GM18508 (cell line): ENCODE data around the gene RNF157.
"Not testable (repeated sequence)": the region's sequence is repeated elsewhere in the genome, so short reads cannot be mapped to it uniquely, and the experiment has no call there.

ENCODE experiments used
- ATAC-seq: cut with Tn5 transposase; IDR thresholded peaks from one replicate; pipeline ENCODE4 v1.9.1; 2021; ENCODE audit warnings: moderate number of reproducible peaks; ENCODE audit not compliant: insufficient read depth, unreplicated experiment

RNF157 gene

DNA sequence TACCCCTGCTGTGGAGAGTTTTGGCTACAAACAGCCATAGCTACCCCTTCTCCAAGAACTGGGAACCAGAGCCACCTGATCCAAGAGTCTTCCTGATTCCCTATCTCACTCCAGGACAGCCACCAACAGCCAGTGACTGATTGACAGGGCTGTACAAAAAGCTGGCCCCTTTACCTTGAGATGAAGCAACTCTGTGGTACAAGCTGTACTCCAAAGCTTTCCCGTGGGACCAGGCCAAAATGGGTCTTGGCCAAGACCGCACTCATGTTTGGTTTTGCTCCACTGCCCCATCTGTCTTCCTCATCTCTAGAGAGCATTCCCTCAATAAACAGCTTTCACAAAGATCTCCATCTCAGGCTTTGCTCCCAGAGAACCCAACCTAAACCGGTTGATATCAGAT is 43.6 kb downstream of the RNF157 start:
- ATAC-seq, result no peak

DNA sequence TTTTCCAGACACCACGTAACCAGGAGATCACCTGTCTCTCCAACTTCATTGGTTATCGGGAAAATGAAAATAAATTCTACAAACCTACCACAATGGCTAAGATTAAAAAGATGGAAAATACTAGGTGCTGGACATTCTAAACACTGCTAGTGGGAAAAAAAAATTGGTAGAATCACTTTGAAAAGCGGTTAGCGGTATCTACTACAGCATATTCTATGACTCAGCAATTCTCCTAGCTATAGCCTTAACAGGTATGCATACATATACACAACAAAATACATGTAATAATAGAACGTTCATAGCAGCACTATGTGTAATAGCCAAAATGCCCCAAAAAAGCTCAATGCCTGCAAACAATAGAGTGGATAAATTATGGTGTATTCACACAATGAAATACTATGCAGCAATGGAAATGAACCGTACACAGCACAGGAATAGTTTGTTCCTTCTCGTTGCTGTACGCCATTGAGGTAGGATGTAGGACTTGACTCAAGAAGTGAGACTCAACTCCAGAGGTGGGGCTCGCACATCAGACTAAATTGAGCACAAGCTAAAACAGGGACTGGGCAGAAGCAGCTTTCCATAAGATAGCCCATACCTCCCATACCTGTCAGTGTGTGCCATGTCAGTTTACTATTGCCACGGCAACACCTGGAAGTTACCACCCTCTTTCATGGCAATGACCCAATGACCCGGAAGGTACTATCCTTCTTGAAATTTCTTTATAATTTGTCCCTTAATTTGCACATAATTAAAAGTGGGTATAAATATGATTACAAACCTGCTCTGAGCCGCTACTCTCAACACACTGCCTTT is 44.8 kb downstream of the RNF157 start:
- ATAC-seq, result no peak

DNA sequence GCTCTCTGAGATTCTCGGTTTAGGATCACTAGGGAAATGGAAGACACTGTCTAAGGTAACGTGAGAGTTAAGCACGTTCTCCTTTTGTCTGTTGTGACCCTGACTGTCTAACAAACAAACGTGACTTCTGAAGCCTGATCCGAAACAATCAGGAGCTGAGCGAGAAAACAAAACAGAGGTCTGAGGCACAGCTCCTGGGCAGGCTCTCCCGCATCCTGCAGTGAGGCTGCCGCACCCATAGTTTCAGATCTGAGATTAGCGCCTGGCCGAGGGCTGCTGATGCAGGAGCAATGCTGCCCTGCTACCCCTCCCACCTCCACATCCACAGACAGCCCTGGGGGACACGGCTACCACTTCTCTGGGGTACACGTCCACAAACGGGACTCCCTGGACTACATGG is 46.7 kb downstream of the RNF157 start:
- ATAC-seq, result no peak

DNA sequence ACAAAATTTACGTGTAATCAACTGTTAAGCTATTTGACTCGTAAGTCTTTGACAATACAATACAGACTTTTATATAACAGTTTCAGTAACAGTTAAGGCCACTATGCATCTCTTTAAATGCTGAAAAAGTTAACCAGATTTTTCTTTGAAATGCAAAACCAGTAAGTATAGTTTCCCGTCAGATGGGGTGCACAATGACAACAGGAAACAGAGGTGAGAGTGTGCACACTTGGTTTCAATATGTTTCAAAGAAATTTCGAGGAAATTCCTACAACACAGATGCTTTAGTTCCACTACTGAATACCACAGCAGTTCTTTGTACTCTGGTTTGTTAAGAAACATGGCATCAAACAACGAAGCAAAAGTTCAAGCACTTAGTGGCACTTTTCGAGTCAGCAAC is 48.4 kb downstream of the RNF157 start:
- no peak for ATAC-seq

DNA sequence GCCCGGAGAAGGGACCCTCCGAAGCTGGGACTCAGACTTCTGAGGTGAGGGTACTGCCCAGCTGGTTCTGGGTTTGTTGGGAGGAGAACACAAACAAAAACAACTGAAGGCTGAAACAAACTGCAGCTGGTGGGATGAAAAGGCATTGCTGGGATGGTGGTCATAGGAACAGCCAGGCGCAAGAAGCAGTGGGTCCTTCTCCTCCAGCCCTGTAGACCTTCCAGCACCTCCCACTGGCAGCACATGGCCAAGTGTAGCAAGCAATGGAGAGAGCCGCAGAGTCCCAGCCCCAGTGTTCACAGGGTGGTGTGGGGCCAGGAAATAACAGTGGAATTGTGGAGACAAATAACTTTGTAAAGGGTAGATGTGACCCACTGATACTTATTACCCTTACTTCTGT is 50.6 kb downstream of the RNF157 start:
- no peak for ATAC-seq

DNA sequence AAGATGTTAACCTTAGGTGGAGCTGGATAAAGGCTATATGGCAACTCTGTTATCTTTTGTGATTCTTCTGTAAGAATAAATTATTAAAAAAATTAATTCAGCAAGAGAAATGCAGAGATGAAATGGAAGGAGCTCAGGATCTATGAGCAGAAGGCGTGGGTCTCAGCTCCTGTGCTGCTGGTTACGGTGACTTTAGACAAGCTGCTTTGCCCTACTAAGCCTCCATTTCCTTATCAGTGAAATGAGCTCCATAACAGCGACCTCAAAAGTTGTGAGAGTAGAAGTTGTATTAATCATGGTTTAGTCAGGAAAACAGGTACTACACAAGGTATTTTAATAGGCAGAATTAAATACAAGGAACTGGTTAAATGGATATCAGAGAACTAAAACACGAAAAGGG is 51.0 kb downstream of the RNF157 start:
- ATAC-seq, result no peak

DNA sequence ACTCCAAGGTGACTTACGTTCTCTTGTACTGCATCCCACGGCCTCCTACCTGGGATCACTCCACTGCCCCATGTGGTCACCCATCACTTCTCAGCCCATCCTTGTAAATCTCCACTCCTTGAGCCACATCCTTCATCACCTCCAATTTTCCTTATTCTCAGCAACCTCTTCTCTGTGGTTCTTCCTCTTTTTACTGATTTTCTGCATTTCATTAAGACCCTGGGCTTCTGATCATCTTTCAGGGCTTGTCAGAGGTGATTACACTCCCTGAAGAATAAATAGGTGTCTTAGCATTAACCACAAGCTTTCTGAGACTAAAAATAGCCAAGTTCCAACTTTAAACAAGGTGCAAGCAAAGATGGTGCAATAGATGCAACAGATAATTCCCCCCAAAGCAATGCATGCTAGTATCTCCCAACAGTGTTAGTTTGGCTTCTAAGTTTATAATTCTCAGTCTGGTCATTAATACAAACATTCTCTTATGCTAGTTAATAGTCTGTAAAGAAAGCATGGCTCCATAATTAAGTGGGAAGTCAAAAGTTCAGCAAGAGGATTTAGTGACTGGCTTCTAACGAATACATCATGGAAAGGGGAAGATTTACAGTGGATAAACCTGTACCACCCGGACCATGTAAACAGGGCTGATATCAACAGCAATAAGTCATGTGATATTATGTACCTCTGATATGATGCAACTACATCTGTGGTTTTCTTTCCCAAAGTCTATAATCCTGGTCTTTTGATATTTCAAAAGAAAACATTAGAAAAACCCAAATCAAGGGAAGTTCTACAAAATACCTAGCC is 51.9 kb downstream of the RNF157 start:
- ATAC-seq, result no peak

DNA sequence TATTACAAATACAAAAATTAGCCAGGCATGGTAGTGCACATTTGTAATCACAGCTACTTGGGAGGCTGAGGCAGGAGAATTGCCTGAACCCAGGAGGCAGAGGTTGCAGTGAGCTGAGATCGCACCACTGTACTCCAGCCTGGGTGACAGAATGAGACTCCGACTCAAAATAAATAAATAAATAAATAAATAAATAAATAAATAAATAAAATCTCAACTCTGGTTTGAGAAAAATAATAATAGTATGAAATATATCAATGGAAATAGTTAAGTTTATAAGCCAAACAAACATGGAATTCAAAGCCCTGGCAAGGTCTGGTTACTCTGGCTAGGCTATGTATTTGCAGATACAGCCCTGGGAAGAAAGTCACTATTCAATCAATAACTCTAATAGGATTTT is 53.5 kb downstream of the RNF157 start:
- ATAC-seq, result not testable (repeated sequence)

DNA sequence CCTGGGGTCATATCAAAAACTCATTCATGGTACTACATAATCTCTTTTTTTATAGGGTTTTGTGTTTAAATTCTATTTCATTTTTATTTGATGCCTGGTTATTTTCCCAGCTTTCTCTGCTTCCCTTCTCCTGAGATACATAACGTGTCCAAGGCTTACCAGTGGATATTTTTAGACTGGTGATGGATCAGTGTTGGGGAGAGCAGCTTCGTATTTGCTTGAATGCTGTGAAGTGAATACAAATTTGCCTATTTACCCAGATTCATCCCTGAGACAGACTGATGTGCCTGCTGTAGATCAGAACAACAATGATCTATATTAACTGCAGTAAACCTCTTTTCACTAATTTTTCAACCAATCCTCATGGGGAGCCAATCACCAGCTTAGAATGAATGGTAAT is 56.0 kb downstream of the RNF157 start:
- no peak for ATAC-seq

DNA sequence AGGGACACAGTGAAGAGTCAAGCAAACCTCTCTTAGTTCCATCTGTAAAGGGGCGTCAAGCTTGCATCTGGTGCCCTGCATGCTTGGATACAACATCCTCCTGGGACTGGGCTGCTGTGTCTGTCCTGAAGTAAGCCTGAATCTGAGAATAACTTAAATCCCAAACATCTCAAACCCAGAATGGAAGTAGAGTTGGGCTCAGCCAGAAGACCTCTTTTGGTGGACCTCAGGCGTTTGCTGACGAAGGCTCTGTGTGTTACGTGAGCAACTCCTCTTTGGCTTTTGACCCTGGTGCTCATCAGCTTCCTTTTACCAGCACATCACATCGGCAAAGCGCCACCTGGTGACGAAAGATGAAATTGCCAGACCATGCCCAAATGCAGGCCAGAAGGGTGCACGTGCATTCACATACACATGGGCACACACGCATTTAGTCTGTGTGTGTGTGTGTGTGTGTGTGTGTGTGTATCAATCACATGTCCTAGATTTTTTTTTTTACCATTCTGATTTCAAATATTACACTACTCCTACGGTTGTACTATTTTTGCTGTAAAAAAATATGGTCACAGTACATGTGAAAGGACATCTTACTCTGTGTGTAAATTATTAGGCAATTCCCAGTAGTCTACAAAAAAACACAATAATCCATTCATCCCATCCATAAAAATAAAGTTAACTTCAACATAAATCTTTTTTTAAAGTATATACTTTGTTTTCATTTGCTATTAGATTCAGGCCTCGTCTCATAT is 58.1 kb downstream of the RNF157 start:
- ATAC-seq, result no peak

DNA sequence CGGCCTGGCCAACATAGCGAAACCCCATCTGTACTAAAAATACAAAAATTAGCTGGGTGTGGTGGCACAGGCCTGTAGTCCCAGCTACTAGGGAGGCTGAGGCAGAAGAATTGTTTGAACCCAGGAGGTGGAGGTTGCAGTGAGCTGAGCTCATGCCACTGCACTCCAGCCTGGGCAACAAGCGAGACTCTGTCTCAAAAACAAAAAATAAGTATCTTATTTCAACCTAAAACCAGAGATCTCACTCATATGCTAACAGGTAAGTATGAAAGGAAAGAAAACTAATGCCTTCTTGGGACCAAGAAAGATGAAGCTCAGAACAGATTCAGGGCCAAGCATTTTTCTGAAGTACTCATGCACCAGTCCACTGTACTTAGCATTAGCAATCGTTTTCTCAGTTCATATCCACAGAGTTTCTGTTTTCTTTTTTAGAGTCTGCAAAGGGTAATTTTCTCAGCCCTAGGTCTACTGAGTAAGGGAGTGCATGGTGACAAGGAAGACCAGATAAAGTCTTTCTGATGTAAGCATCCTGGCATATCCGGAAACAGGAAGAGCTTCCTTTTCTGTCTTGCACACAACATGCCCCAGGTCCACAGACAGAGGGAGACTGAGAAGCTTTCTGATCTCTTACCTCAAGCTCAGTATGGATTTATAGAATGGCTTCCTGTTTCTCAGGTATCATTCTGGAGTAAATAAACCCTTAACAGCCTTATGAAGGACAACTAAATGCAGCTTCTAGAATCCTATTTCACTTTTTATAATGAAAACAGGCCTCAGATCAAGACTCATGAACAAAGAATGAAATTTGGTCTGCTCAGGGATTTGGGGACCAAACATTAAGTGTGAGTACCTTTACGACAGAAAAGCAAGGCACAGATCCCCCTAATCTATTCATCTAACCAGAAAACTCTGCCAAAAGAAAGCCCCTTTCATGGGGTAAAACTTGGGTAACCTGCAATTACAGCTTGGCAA is 60.5 kb downstream of the RNF157 start:
- ATAC-seq, result no peak

DNA sequence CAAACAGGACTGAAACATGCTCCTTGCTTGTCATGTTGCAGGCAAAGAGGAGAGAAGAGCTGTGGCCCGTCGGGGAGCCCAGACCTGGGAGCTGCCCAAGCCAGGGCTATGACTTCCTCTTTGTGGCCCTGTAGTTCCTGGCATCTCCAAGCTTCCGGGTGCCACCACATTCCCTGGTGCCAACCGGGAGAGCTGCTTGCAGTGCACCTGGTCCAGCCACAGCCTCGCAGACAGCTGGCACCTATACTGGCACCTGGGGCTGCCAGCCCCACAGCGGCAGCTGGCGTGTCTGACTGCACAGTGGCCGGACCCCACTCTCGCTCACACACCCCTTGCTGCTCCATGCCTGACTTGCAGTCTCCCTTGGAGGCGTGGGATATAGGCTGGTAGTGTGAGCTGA is 62.2 kb downstream of the RNF157 start:
- no peak for ATAC-seq

DNA sequence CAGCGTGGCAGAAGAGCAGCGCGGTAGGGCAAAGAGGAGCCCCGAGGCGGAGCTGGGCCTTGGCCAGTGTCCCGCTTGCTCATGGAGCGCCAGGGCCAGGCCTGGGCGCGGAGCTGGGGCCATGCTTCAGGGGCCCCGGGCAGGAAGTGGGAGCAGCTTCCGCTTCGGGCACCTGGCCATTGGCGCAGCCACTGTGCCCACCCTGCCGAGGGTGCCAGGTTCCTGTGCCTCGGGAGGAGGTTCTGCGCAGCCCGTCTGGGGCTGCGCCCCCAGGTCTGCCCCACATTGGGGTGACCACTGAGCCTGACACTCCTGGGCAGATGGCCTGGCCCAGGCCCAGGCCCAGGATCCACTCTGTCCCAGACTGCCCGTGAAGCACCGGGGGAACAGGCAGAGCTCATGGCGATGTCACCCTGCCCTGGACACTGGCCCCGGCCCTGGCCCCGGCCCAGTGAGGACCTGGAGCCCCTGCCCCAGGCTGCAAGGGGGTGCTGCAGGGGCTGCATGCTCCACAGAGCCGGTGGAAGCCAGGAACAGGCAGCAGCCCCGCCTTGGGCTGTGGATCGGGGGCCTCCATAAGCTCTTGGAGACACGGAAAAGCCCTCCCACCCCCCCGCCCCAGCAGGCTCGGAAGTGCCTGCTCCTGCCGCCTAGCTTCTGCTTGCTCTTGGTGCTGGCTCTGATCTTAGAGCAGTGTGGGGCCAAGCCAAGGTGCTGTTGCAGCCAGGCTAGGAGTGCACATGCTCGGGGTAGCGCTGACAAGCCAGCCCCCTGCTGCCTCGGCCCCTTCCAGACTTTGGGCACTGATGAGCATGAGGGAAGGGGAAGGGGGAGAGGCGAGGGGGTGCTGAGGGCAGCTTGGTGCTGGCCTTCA is 63.4 kb downstream of the RNF157 start:
- no peak for ATAC-seq

DNA sequence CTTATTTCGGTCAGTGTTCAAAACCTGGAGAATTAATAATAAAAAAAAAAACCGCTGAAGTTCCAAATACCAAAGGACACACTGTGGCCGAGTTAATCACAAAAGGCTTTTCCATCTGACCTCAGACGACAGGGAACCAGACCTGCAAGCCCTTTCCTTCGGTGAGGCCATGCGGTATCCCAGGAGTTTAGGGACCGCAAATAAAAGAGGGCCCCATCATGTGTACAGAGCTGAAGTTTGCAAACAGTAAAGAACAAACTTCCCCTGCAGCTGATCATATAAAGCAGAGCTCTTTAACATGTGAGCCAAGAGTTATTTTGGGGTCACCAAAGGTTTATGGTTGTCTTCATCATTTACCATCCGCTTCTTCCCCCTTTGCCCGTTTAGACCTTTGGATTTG is 66.3 kb downstream of the RNF157 start:
- ATAC-seq, result no peak

DNA sequence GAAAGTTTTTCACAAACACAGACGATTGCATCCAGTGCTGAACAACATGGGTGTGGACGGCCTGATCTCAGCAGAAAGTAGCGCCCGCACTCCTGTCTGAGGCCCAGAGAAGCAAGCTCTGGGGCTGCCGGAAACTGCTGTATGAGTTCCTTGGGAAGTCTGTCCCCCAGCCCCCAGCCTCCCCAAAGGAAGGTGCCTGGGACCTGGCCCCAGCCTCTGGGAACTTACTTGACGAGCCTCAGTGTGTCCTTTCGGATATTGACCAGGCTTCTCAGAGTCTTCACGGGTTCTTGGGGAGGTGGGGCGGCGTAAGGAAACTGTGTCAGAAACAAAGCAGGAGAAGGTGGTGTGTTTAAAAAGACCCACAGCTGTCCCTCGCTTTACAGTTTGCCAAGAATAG is 66.8 kb downstream of the RNF157 start:
- no peak for ATAC-seq

DNA sequence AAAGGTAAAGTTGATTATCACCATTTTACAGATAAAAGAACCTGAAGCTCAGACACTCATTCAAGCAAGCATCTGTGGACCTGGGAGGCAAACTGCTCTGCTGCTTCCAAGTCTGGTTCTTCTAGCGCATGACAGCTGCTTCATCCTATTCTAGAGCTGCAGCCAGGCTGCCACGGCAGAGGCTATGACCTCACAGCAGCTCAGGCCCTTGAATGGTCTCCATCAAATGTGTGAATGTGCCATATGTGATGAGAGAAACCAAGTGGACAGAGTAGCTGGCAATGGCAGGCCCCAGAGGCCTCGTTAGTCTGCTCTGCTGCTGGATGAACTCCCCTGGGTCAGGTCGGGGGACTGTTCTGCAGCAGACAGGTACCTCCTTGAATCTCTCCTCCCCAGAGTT is 68.6 kb downstream of the RNF157 start:
- ATAC-seq, result no peak

DNA sequence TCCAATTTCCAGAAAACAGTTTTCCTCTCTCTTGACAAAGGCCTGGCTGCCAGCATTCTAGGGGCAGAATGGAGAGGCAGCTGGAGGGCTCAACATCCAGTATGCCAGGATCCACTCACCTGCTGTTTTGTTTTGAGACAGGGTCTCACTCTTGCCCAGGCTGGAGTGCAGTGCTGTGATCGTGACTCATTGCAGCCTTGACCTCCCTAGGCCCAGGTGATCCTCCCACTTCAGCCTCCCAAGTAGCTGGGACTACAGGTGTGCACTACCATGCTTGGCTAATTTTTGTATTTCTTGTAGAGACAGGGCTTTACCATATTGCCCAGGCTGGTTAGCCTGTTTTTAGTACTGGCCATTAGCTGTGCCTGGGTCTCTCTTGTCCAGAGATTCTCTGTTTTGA is 70.2 kb downstream of the RNF157 start:
- ATAC-seq, result no peak

DNA sequence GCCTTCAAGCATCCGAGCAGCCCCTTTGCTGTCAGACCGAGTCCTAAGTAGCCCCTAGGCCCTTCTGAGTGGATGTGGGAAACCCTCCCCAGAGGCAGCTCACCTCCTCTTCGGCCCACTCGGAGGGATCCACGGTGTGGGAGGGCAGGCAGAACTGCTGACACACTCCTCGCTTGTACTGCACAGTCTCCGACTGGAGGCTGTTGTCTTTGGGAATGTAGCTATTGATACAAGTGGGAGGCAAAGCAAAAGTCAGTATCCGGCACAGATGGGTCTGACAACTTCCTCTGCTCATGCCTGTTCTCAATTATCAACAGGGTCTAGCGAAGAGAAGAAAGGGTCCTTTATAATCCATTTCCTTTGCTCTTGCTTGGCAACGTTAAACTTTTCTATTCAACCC is 73.4 kb downstream of the RNF157 start:
- no peak for ATAC-seq

DNA sequence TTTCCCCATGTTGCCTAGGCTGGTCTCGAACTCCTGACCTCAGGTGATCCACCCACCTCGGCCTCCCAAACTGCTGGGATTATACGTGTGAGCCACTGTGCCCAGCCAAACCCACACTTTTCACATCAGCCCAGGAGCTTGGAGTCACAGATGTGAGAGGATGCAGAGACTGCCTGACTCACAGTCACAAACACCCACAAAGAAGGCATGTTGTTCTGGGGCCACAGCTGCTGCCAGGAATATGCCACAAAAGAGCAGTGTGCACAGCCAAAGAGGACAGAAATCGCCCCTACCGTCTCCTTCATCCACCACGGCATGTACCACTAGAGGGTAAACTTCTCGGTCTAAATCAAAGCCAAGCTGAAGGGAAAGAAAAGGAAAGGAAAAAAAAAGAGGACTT is 74.1 kb downstream of the RNF157 start:
- no peak for ATAC-seq
